GM12875 (cell line): ENCODE measurements around the gene ICAM1.

Experiments
- H3K4me3 ChIP-seq: one replicate; pipeline ENCODE4 v1.5.1; 2011; ENCODE audit warnings: low read depth, low read length, control low read depth
- CTCF ChIP-seq: IDR thresholded peaks from 2 replicates; pipeline ENCODE4 v1.5.1; 2011; ENCODE audit warnings: low read depth, mild to moderate bottlenecking, control low read depth, inconsistent platforms, low read length, moderate library complexity, borderline replicate concordance; ENCODE audit not compliant: insufficient read depth

Gene ICAM1

GRCh38 chr19:10321874-10322835 is 51.2 kb downstream of the ICAM1 start:
- no peak for TF ChIP-seq CTCF
- no peak overlapping the region for H3K4me3 ChIP-seq

GRCh38 chr19:10325732-10326131 is 54.8 kb downstream of the ICAM1 start:
- H3K4me3 ChIP-seq, result no peak overlapping the region
- TF ChIP-seq CTCF, result no peak

GRCh38 chr19:10327793-10328192 is 56.9 kb downstream of the ICAM1 start:
- TF ChIP-seq CTCF, result no peak
- H3K4me3 ChIP-seq, result no peak overlapping the region

- no peak overlapping the region for H3K4me3 ChIP-seq
- TF ChIP-seq CTCF, result no peak
Observed at GRCh38 chr19:10328558-10329429, 57.9 kb downstream of the ICAM1 start.

GRCh38 chr19:10329555-10329954 is 58.6 kb downstream of the ICAM1 start:
- no peak for TF ChIP-seq CTCF
- H3K4me3 ChIP-seq, result no peak overlapping the region

- H3K4me3 ChIP-seq, result peak overlapping the region; percentile 64
- TF ChIP-seq CTCF, result no peak
Observed at GRCh38 chr19:10332158-10332964, 61.4 kb downstream of the ICAM1 start.
